Endothelial cell of umbilical vein (primary cell): ENCODE results near the gene RUNDC1. TPM values are rescaled to one million over a fixed set of nuclear protein-coding genes. Genes with fewer than 3 reads are reported as not detected.
"Not testable (repeated sequence)": the region's sequence is repeated elsewhere in the genome, so short reads cannot be mapped to it uniquely, and the experiment has no call there.

Experiments used
- BruUV-seq: library from RNA; stranded (reverse); fragments of 400-500 nt; replicated peaks from 2 replicates; lab custom pipeline; 2021; lab: Mats Ljungman, UMichigan
- CTCF ChIA-PET: fragments of 300-600, 350-600 bp; sonication (Branson Sonifier 250); formaldehyde crosslinking; loops from one replicate; lab custom pipeline; 2021; ENCODE audit warnings: antibody characterized with exemption, inconsistent platforms; lab: Charles Lee
- POLR2A ChIA-PET: fragments of 300-600, 350-600 bp; sonication (Branson Sonifier 250); formaldehyde crosslinking; loops from one replicate; lab custom pipeline; 2021; ENCODE audit warnings: antibody characterized with exemption, inconsistent platforms; lab: Charles Lee
- DNase-seq: peaks from one replicate; pipeline ENCODE4 v3.0.0-alpha.2; 2011; ENCODE audit warnings: low read depth, low spot score
- FAIRE-seq: peaks from 2 replicates; lab custom pipeline; 2011; peaks lifted over from hg19 to GRCh38; lab: Jason Lieb, UNC
- H2AFZ ChIP-seq: 2 replicates; pipeline ENCODE4 v1.6.0; 2012; ENCODE audit warnings: low read depth, low read length, control low read depth, inconsistent platforms
- H3K27ac ChIP-seq: 2 replicates; pipeline ENCODE4 v1.5.1; 2011; ENCODE audit warnings: low read depth, mild to moderate bottlenecking, control low read depth, low read length, moderate library complexity; ENCODE audit not compliant: insufficient read depth
- H3K27me3 ChIP-seq, 2 experiments: 2 replicates each; pipeline versions ENCODE4 v1.6.0 to v1.6.1; 2011; ENCODE audit warnings: low read length in 2 of 2, mixed read lengths in 1 of 2; ENCODE audit not compliant: control insufficient read depth in 2 of 2, insufficient read depth in 2 of 2
- H3K36me3 ChIP-seq, 2 experiments: 2 replicates in 1 of 2; 3 replicates in 1 of 2; pipeline ENCODE4 v1.5.1; 2011; ENCODE audit warnings: low read length in 2 of 2, mild to moderate bottlenecking in 1 of 2, moderate library complexity in 1 of 2; ENCODE audit not compliant: control insufficient read depth in 2 of 2, insufficient read depth in 2 of 2; ENCODE audit errors: extremely low read depth in 1 of 2
- H3K4me1 ChIP-seq: 3 replicates; pipeline ENCODE4 v1.5.1; 2011; ENCODE audit warnings: mild to moderate bottlenecking, low read length; ENCODE audit not compliant: control insufficient read depth, insufficient read depth; ENCODE audit errors: extremely low read depth
- H3K4me2 ChIP-seq: 2 replicates; pipeline ENCODE4 v1.6.1; 2011; ENCODE audit warnings: low read length, control low read depth, mixed read lengths; ENCODE audit not compliant: insufficient read depth
- H3K4me3 ChIP-seq, 3 experiments: fragments of 200-600 bp in 1 of 3; sonication (generic), shearing (Covaris generic) in 1 of 3; replicated peaks in 1 of 3; 2 replicates each; pipeline ENCODE4 v1.5.1; 2011 to 2016; ENCODE audit warnings: control low read depth in 3 of 3, low read length in 3 of 3, mild to moderate bottlenecking in 2 of 3, inconsistent platforms in 1 of 3, low read depth in 1 of 3, moderate library complexity in 1 of 3; ENCODE audit not compliant: insufficient read depth in 1 of 3
- H3K79me2 ChIP-seq: 2 replicates; pipeline ENCODE4 v1.6.0; 2012; ENCODE audit warnings: low read length, inconsistent platforms; ENCODE audit not compliant: control insufficient read depth, insufficient read depth
- H3K9ac ChIP-seq: replicated peaks from 2 replicates; pipeline ENCODE3; 2011; ENCODE audit warnings: low read length, control low read depth; ENCODE audit not compliant: insufficient read depth; ENCODE audit errors: extremely low read depth
- H3K9me1 ChIP-seq: replicated peaks from 3 replicates; pipeline ENCODE4 v1.6.0; 2011; ENCODE audit warnings: mild to moderate bottlenecking, low read length; ENCODE audit not compliant: control insufficient read depth, insufficient read depth; ENCODE audit errors: extremely low read depth
- H3K9me3 ChIP-seq: replicated peaks from 2 replicates; pipeline ENCODE4 v1.5.1; 2012; ENCODE audit warnings: low read length, inconsistent platforms; ENCODE audit not compliant: control insufficient read depth, insufficient read depth
- H4K20me1 ChIP-seq: replicated peaks from 2 replicates; pipeline ENCODE3; 2011; ENCODE audit warnings: mild to moderate bottlenecking, low read length; ENCODE audit not compliant: control insufficient read depth, insufficient read depth; ENCODE audit errors: extremely low read depth
- GATA2 ChIP-seq: IDR thresholded peaks from 2 replicates; pipeline ENCODE4 v1.7.0; 2011; ENCODE audit warnings: low read depth, mild to moderate bottlenecking, moderate library complexity, mixed read lengths, low read length; ENCODE audit not compliant: insufficient read length, insufficient read depth
- MYC ChIP-seq: IDR thresholded peaks from one replicate; pipeline ENCODE4 v1.6.1; 2011; ENCODE audit warnings: mild to moderate bottlenecking, low read depth, low read length
- dilution Hi-C: fragments of 300-500 bp; cut with MboI; formaldehyde crosslinking; loops from one replicate; pipeline ENCODE4 v1.15.0; 2019; ENCODE audit warnings: low sequenced_read_pairs; ENCODE audit not compliant: extremely low pct_ligation_motif_present
- intact Hi-C: fragments of 100-400 bp; cut with micrococcal nuclease; formaldehyde crosslinking; loops from one replicate; pipeline ENCODE4 v1.10.0; 2022
- polyA plus RNA-seq, 4 experiments: library from polyadenylated mRNA; depleted of rRNA in 3 of 4; stranded (reverse) in 3 of 4; unstranded in 1 of 4; fragments of >200 nt; gene quantifications; 2 replicates each; pipeline versions ENCODE4 v1.2.1 to v1.2.3, GENCODE V29; 2011 to 2012; ENCODE audit warnings: missing spikeins in 1 of 4
- total RNA-seq: library from RNA; stranded (reverse); gene quantifications from 2 replicates; pipeline ENCODE4 v1.2.3, GENCODE V29; 2021

RUNDC1 gene
- total and polyA plus RNA-seq, 2 donors (not counting 3 experiments of a cell fraction or from before 2014, with no cell fraction given), result 9.2 to 12.0 TPM

GRCh38 chr17:42992872-42993271, 12.5 kb downstream of the RUNDC1 start:
- BruUV-seq, result no TSS peak
- Histone ChIP-seq H4K20me1 (no peaks in the 10 kb centered on the region), H3K36me3 (peaks cover 16 to 22% of the 10 kb centered on the region in 2 experiments), H3K9me1 (no peaks in the 10 kb centered on the region), H3K27ac (no peak overlapping the region), H3K4me2 (no peak overlapping the region), H3K9me3 (no peaks in the 10 kb centered on the region), H3K27me3 (no peaks in the 10 kb centered on the region), H2AFZ (no peak overlapping the region), H3K79me2 (no peaks in the 10 kb centered on the region), H3K9ac (no peak overlapping the region), H3K4me3 (no peak overlapping the region), H3K4me1 (peaks cover 12% of the 10 kb centered on the region)
- TF ChIP-seq GATA2 (no peak), MYC (no peak)
- DNase-seq (no peak), FAIRE-seq (no peak)
- intact Hi-C loops (no loop called here), dilution Hi-C loops (no loop called here)
- ChIA-PET CTCF (no interaction called here), POLR2A (no interaction called here)

- H3K27ac ChIP-seq, H3K79me2 ChIP-seq, dilution Hi-C loops, H3K9me3 ChIP-seq, H3K9me1 ChIP-seq, H3K27me3 ChIP-seq, intact Hi-C loops, POLR2A ChIA-PET, H2AFZ ChIP-seq, H3K4me3 ChIP-seq, H3K9ac ChIP-seq, BruUV-seq, FAIRE-seq, H3K4me2 ChIP-seq, DNase-seq, H4K20me1 ChIP-seq: not testable (repeated sequence)
- CTCF ChIA-PET, result interaction anchor here (1.8 kb wide), 1 partner anchor 8 kb away, joined by 4 read pairs; no protein-coding TSS in a partner anchor
- Histone ChIP-seq H3K36me3 (peaks cover 13 to 18% of the 10 kb centered on the region in 2 experiments), H3K4me1 (peaks cover 12% of the 10 kb centered on the region)
Observed at GRCh38 chr17:42993913-42994312, 13.5 kb downstream of the RUNDC1 start.
